ENCODE data around the gene SLC7A1.
A peak's percentile ranks its signal among the peaks of the same experiment; 100 is the strongest.

The SLC7A1 gene

GRCh38 chr13:29484796-29485195 is 110.7 kb downstream of the SLC7A1 start:
- no peak for DNase-seq

- DNase-seq, result peak; percentile 64
Observed at GRCh38 chr13:29484236-29484635, 111.3 kb downstream of the SLC7A1 start.

- no peak for DNase-seq
Observed at GRCh38 chr13:29483623-29484022, 111.9 kb downstream of the SLC7A1 start.

GRCh38 chr13:29483211-29483610 is 112.3 kb downstream of the SLC7A1 start:
- DNase-seq, result no peak

GRCh38 chr13:29482504-29482903 is 113.0 kb downstream of the SLC7A1 start:
- DNase-seq, result no peak

- no peak for DNase-seq
Observed at GRCh38 chr13:29481603-29482002, 113.9 kb downstream of the SLC7A1 start.

- DNase-seq, result no peak
Observed at GRCh38 chr13:29480893-29481525, 114.5 kb downstream of the SLC7A1 start.

- no peak for DNase-seq
Observed at GRCh38 chr13:29479716-29480492, 115.6 kb downstream of the SLC7A1 start.

- DNase-seq, result no peak
Observed at GRCh38 chr13:29476046-29476445, 119.4 kb downstream of the SLC7A1 start.

GRCh38 chr13:29474991-29475390 is 120.5 kb downstream of the SLC7A1 start:
- no peak for DNase-seq

- DNase-seq, result no peak
Observed at GRCh38 chr13:29473166-29473565, 122.3 kb downstream of the SLC7A1 start.

- DNase-seq, result peak; percentile 59
Observed at GRCh38 chr13:29472332-29472961, 123.0 kb downstream of the SLC7A1 start.

- DNase-seq, result no peak
Observed at GRCh38 chr13:29471551-29471950, 123.9 kb downstream of the SLC7A1 start.

GRCh38 chr13:29465741-29466293 is 129.7 kb downstream of the SLC7A1 start:
- peak; percentile 15 for DNase-seq

GRCh38 chr13:29464105-29464679 is 131.3 kb downstream of the SLC7A1 start:
- DNase-seq, result no peak

GRCh38 chr13:29459813-29460355 is 135.6 kb downstream of the SLC7A1 start:
- DNase-seq, result no peak

Measured in eye (tissue), 1 donor.